Loucy (cell line): ENCODE data around the gene CENPH.

Experiments
- EZH2phosphoT487 ChIP-seq: fragments of 200-600 bp; IDR thresholded peaks from 2 replicates; pipeline ENCODE4 v1.6.1; 2018; ENCODE audit warnings: antibody characterized with exemption, mild to moderate bottlenecking, moderate library complexity, borderline replicate concordance
- TF ChIP-seq, protein P1 (sequence below): fragments of 200-600 bp; sonication (generic); conservative IDR thresholded peaks from 2 replicates; pipeline ENCODE4 v1.5.1; 2014; ENCODE audit warnings: mild to moderate bottlenecking, antibody characterized with exemption, low read length

- TF ChIP-seq, protein P1, sequence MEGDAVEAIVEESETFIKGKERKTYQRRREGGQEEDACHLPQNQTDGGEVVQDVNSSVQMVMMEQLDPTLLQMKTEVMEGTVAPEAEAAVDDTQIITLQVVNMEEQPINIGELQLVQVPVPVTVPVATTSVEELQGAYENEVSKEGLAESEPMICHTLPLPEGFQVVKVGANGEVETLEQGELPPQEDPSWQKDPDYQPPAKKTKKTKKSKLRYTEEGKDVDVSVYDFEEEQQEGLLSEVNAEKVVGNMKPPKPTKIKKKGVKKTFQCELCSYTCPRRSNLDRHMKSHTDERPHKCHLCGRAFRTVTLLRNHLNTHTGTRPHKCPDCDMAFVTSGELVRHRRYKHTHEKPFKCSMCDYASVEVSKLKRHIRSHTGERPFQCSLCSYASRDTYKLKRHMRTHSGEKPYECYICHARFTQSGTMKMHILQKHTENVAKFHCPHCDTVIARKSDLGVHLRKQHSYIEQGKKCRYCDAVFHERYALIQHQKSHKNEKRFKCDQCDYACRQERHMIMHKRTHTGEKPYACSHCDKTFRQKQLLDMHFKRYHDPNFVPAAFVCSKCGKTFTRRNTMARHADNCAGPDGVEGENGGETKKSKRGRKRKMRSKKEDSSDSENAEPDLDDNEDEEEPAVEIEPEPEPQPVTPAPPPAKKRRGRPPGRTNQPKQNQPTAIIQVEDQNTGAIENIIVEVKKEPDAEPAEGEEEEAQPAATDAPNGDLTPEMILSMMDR: no peak
- no peak for TF ChIP-seq EZH2phosphoT487
Observed at GRCh38 chr5:69225860-69226259, 36.5 kb downstream of the CENPH start.
